ENCODE results near the gene R3HDM1.

R3HDM1 gene

DNA sequence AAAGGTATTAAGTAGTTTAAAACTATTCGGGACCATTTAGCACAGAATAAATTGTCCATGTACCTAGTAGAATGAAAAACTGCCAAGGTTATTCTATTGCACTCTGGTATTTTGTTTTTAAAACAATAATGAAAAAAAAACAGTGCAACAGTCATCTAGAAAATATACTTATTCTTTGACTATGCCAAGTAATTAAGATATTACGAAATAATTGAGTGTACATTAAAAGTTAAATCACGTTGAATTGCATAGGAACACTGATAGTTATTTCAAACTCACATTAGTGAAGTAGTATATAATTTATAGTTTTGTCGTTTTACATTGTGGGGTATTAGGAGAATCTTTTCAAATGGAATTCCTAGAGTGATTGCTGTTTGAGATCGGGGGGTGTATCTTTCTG lies 20.1 kb downstream of the R3HDM1 start:
- H3K27ac ChIP-seq = no peak overlapping the region
- no peak for TF ChIP-seq CTCF (conservative IDR thresholded peaks at IDR 0.05)

- H3K27ac ChIP-seq = no peak overlapping the region
- TF ChIP-seq CTCF (conservative IDR thresholded peaks at IDR 0.05) = no peak
Observed at GRCh38 chr2:135552887-135553286, 21.6 kb downstream of the R3HDM1 start.

DNA sequence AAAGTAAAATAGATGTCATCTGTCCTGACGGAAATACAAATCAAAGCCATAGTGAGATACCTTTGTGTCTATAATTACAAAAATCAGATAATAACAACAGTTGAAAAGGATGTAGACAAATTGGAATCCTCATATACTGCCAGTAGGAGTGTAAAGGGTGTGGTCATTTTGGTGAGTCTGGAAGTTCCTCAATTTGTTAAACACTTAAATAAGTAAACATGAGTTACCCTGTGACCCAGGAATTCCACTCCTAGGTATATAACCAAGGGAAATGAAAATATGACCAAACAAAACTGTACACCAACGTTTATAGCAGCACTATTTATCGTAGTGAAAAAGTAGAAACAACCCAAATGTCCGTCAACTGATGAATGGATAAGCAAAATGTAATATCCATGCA lies 24.0 kb downstream of the R3HDM1 start:
- no peak for TF ChIP-seq CTCF (conservative IDR thresholded peaks at IDR 0.05)

GRCh38 chr2:135557530-135557929 lies 26.2 kb downstream of the R3HDM1 start:
- no peak for TF ChIP-seq CTCF (conservative IDR thresholded peaks at IDR 0.05)
- no peak overlapping the region for H3K27ac ChIP-seq

More for the DNA sequence above, 24.0 kb downstream of the R3HDM1 start:
- H3K27ac ChIP-seq = no peak overlapping the region

- TF ChIP-seq CTCF (conservative IDR thresholded peaks at IDR 0.05) = no peak
- H3K27ac ChIP-seq = no peak overlapping the region
Observed at GRCh38 chr2:135561925-135562324, 30.6 kb downstream of the R3HDM1 start.

GRCh38 chr2:135563793-135564192 lies 32.5 kb downstream of the R3HDM1 start:
- H3K27ac ChIP-seq = no peak overlapping the region
- TF ChIP-seq CTCF (conservative IDR thresholded peaks at IDR 0.05) = no peak

- no peak for TF ChIP-seq CTCF (conservative IDR thresholded peaks at IDR 0.05)
- no peak overlapping the region for H3K27ac ChIP-seq
Observed at GRCh38 chr2:135570884-135571283, 39.6 kb downstream of the R3HDM1 start.

DNA sequence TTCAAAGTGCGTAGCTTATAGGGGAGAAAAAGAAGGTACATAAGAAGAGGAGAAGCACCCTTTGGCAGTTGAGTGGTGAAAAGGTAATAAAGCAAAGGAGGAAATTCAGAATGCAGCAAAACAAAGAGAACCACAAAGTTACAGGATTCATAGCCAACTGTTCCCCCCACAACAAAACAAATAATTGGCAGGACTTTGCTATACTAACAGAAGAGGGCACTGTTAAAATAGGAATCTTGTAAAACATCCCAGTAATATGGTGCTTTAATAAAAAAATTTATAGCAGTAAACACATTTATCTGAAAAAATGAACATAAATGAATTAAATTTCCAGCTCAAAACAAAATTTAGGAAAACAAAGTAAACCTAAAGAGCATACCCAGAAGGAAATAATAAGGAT lies 42.3 kb downstream of the R3HDM1 start:
- no peak overlapping the region for H3K27ac ChIP-seq
- TF ChIP-seq CTCF (conservative IDR thresholded peaks at IDR 0.05) = peak; percentile 46
